HFF-Myc (cell line): ENCODE measurements around the gene RAB31.

Experiments
- DNase-seq: peaks from one replicate; pipeline ENCODE4 v3.0.0-alpha.2; 2011; ENCODE audit warnings: low read depth; ENCODE audit errors: extremely low read depth
- H3K4me3 ChIP-seq: replicated peaks from 2 replicates; pipeline ENCODE4 v1.5.1; 2011; ENCODE audit warnings: low read depth, mild to moderate bottlenecking, control low read depth, low read length
- CTCF ChIP-seq: IDR thresholded peaks from 2 replicates; pipeline ENCODE4 v1.5.1; 2012; ENCODE audit warnings: mild to moderate bottlenecking, low read depth, low read length, control low read depth; ENCODE audit errors: missing control alignments

Gene RAB31

GRCh38 chr18:9791991-9792390 lies 83.9 kb downstream of the RAB31 start:
- no peak for TF ChIP-seq CTCF
- DNase-seq: no peak
- no peak overlapping the region for H3K4me3 ChIP-seq

- TF ChIP-seq CTCF: peak; percentile 72
- H3K4me3 ChIP-seq: no peak overlapping the region
- DNase-seq: no peak
Measured at GRCh38 chr18:9792565-9793245, 84.6 kb downstream of the RAB31 start.

- DNase-seq: no peak
- H3K4me3 ChIP-seq: no peak overlapping the region
- TF ChIP-seq CTCF: no peak
Measured at GRCh38 chr18:9796011-9796410, 87.9 kb downstream of the RAB31 start.

GRCh38 chr18:9796935-9797549 lies 88.9 kb downstream of the RAB31 start:
- DNase-seq: no peak
- no peak overlapping the region for H3K4me3 ChIP-seq
- TF ChIP-seq CTCF: no peak

- no peak for TF ChIP-seq CTCF
- no peak overlapping the region for H3K4me3 ChIP-seq
- no peak for DNase-seq
Measured at GRCh38 chr18:9802175-9803062, 94.3 kb downstream of the RAB31 start.

GRCh38 chr18:9803063-9803697 lies 95.1 kb downstream of the RAB31 start:
- TF ChIP-seq CTCF: no peak
- H3K4me3 ChIP-seq: no peak overlapping the region

More at GRCh38 chr18:9803063-9803697, 95.1 kb downstream of the RAB31 start:
- no peak for DNase-seq
